ENCODE data around the gene ZNF160. TPM values are rescaled to one million over a fixed set of nuclear protein-coding genes. Genes with fewer than 3 reads are reported as not detected.

ZNF160 gene
- total and polyA plus RNA-seq, 2 of the 8 experiments (the other 6 are each of a cell fraction or from before 2014, with no cell fraction given), result 15.8 to 31.2 TPM

DNA sequence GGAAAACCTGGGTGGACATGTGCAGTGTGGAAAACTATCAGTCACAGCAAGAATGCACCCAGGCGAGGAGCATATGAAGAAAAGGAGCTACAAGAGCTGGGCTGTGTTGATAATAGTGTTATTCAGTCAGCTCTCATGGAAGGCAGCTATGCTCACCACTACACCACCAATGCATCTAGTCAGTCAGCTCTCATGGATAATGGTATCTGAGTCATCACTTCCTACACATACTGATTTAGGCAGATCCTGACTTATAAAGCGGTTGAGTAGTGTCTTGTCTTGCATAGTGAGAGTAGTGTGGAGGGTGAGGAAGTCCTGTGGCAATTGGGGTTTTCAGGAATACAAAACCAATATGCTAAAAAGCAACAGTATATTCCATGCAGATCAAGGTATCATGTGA, 9.1 kb upstream of the ZNF160 start:
- 85% methylated on average over 2 of the region's 2 CpGs; no CpG with 5 or more reads in 1 of the 2 experiments for WGBS, 2 experiments (ENCODE audit: extremely low coverage in 1 of 2, insufficient coverage in 1 of 2, insufficient read length in 1 of 2, insufficient replicate concordance in 2 of 2, low coverage in 1 of 2, low lambda C conversion rate in 2 of 2, missing lambda C conversion rate in 1 of 2)
- H3K4me3 ChIP-seq (ENCODE audit: extremely low read depth in 1 of 4, insufficient read depth in 2 of 4, low read depth in 3 of 4, low read length in 4 of 4), result no peak overlapping the region
- no peak overlapping the region for H2AFZ ChIP-seq (ENCODE audit: low read length)
- H4K91ac ChIP-seq (replicated peaks; ENCODE audit: insufficient read length, low read length), result no peak overlapping the region
- FAIRE-seq (no peak), DNase-seq (ENCODE audit: low read depth in 1 of 2, low spot score in 2 of 2) (peak in 1 of 2 experiments; percentile 14)
- no peak overlapping the region for H3K4ac ChIP-seq (replicated peaks; ENCODE audit: insufficient read length, low read depth, low read length)
- H3K9me3 ChIP-seq (ENCODE audit: insufficient read depth in 2 of 2, low read depth in 1 of 2, low read length in 1 of 2), result no peaks in the 10 kb centered on the region
- H2BK20ac ChIP-seq (ENCODE audit: low read length), result no peak overlapping the region
- H3K4me1 ChIP-seq (replicated peaks in 1 of 4; ENCODE audit: control insufficient read depth in 3 of 4, insufficient read depth in 4 of 4, low read length in 3 of 4), result no peaks in the 10 kb centered on the region
- no peaks in the 10 kb centered on the region for H3K79me1 ChIP-seq (ENCODE audit: low read depth, low read length)
- peaks cover 2 to 33% (median 17%) of the 10 kb centered on the region in 4 experiments; a peak in 6 of 8 replicates for H3K36me3 ChIP-seq (ENCODE audit: control insufficient read depth in 2 of 4, insufficient read depth in 4 of 4, low read length in 3 of 4)
- H3K79me2 ChIP-seq (ENCODE audit: control insufficient read depth in 1 of 2, insufficient read depth in 2 of 2, low read length in 2 of 2), result no peaks in the 10 kb centered on the region
- no peak overlapping the region for H2AK5ac ChIP-seq (ENCODE audit: low read depth, low read length)
- no peak overlapping the region for H3K27ac ChIP-seq (ENCODE audit: low read depth, low read length)
- TF ChIP-seq TEAD4 (IDR thresholded peaks at IDR 0.05; ENCODE audit: low read depth, low read length) (no peak), SP2 (IDR thresholded peaks at IDR 0.05; ENCODE audit: low read length) (no peak), NRF1 (IDR thresholded peaks at IDR 0.05; ENCODE audit: low read depth, low read length) (no peak), HDAC6 (IDR thresholded peaks at IDR 0.05; ENCODE audit: low read depth, low read length) (no peak), JUND (IDR thresholded peaks at IDR 0.05; ENCODE audit: low read length) (no peak), RBBP5 (IDR thresholded peaks at IDR 0.05; ENCODE audit: borderline replicate concordance, low read depth, low read length) (no peak)
- TF ChIP-seq, protein P1, sequence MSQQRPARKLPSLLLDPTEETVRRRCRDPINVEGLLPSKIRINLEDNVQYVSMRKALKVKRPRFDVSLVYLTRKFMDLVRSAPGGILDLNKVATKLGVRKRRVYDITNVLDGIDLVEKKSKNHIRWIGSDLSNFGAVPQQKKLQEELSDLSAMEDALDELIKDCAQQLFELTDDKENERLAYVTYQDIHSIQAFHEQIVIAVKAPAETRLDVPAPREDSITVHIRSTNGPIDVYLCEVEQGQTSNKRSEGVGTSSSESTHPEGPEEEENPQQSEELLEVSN (IDR thresholded peaks at IDR 0.05), result no peak
- TF ChIP-seq, protein P2, sequence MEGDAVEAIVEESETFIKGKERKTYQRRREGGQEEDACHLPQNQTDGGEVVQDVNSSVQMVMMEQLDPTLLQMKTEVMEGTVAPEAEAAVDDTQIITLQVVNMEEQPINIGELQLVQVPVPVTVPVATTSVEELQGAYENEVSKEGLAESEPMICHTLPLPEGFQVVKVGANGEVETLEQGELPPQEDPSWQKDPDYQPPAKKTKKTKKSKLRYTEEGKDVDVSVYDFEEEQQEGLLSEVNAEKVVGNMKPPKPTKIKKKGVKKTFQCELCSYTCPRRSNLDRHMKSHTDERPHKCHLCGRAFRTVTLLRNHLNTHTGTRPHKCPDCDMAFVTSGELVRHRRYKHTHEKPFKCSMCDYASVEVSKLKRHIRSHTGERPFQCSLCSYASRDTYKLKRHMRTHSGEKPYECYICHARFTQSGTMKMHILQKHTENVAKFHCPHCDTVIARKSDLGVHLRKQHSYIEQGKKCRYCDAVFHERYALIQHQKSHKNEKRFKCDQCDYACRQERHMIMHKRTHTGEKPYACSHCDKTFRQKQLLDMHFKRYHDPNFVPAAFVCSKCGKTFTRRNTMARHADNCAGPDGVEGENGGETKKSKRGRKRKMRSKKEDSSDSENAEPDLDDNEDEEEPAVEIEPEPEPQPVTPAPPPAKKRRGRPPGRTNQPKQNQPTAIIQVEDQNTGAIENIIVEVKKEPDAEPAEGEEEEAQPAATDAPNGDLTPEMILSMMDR (IDR thresholded peaks at IDR 0.05; ENCODE audit: control extremely low read depth in 1 of 3, insufficient read depth in 1 of 3, low read depth in 1 of 3, low read length in 3 of 3), result no peak
- TF ChIP-seq, protein P3, sequence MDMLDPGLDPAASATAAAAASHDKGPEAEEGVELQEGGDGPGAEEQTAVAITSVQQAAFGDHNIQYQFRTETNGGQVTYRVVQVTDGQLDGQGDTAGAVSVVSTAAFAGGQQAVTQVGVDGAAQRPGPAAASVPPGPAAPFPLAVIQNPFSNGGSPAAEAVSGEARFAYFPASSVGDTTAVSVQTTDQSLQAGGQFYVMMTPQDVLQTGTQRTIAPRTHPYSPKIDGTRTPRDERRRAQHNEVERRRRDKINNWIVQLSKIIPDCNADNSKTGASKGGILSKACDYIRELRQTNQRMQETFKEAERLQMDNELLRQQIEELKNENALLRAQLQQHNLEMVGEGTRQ (IDR thresholded peaks at IDR 0.05; ENCODE audit: low read length), result no peak
- H3K56ac ChIP-seq (replicated peaks; ENCODE audit: insufficient read length, low read depth, low read length), result no peak overlapping the region
- H2BK12ac ChIP-seq (ENCODE audit: low read depth, low read length), result no peak overlapping the region
- H2BK5ac ChIP-seq (ENCODE audit: low read depth, low read length), result no peak overlapping the region
- H2BK120ac ChIP-seq (replicated peaks; ENCODE audit: low read depth, low read length), result no peak overlapping the region
- CTCF ChIA-PET (ENCODE audit: partially characterized antibody), result interaction anchor here (1.0 kb wide), 1 partner anchor 11 kb away, joined by 3 read pairs; no protein-coding TSS in a partner anchor
- no peak overlapping the region for H3K23ac ChIP-seq (ENCODE audit: insufficient read length)
- H2BK15ac ChIP-seq (ENCODE audit: low read length), result no peak overlapping the region
- H3K23me2 ChIP-seq (ENCODE audit: low read depth, low read length), result no peaks in the 10 kb centered on the region
- POLR2A ChIA-PET (ENCODE audit: partially characterized antibody), result no interaction called here
- H4K5ac ChIP-seq (ENCODE audit: insufficient read length, low read depth, low read length), result no peak overlapping the region
- H3K4me2 ChIP-seq (ENCODE audit: insufficient read depth in 1 of 2, low read depth in 2 of 2, low read length in 2 of 2), result no peak overlapping the region
- H3K14ac ChIP-seq (ENCODE audit: insufficient read length), result no peak overlapping the region
- no peaks in the 10 kb centered on the region for H3K27me3 ChIP-seq (replicated peaks in 1 of 4; ENCODE audit: control insufficient read depth in 3 of 4, extremely low read depth in 1 of 4, insufficient read depth in 3 of 4, low read length in 3 of 4)
- H4K20me1 ChIP-seq (replicated peaks in 1 of 2; ENCODE audit: control insufficient read depth in 1 of 2, insufficient read depth in 2 of 2, low read length in 2 of 2), result no peaks in the 10 kb centered on the region
- no peak overlapping the region for H4K8ac ChIP-seq (ENCODE audit: extremely low read depth, insufficient read depth, low read length)
- H3K18ac ChIP-seq (ENCODE audit: extremely low read depth, low read length), result no peak overlapping the region
- H3K9ac ChIP-seq (replicated peaks in 1 of 4; ENCODE audit: extremely low read depth in 1 of 4, low read depth in 3 of 4, low read length in 3 of 4), result no peak overlapping the region

All from H1 (cell line).